GM18520 (cell line): ENCODE data around the gene RBM28.

ENCODE experiments used
- ATAC-seq: cut with Tn5 transposase; IDR thresholded peaks from one replicate; pipeline ENCODE4 v1.9.1; 2021; ENCODE audit not compliant: unreplicated experiment

RBM28 gene

DNA sequence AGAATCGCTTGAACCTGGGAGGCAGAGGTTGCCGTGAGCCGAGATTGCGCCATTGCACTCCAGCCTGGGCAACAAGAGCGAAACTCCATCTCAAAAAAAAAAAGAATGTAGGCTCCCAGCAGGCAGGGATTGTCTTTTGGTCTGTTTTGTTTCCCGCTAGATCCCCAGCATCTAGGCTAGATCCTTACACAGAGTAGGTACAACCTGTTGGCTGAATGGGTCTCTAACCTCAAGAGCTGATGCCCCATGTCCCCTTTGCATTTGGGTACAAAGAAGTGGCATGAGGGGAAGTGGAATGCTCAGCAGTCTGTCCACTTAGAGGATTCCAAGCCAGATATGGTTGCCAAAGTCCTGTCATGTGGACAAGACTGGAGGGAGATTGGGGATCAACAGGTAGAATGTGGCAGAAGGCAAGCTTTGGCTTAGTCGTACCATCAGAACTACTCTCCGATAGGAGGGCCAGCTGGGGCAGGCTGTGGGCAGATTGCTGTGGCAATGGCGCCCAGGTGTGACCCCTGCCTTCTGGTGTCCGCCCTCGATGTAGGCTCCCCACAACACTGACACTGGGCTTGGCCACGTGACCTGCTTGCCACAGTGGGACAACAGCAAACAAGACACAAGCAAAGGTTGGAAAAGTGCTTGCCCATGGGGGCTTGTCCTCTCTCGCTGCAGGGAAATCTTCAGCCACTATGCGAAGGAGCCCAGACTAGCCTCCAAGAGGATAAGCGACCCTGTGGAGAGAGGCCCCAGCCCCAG is 81.3 kb downstream of the RBM28 start:
- ATAC-seq, result no peak

DNA sequence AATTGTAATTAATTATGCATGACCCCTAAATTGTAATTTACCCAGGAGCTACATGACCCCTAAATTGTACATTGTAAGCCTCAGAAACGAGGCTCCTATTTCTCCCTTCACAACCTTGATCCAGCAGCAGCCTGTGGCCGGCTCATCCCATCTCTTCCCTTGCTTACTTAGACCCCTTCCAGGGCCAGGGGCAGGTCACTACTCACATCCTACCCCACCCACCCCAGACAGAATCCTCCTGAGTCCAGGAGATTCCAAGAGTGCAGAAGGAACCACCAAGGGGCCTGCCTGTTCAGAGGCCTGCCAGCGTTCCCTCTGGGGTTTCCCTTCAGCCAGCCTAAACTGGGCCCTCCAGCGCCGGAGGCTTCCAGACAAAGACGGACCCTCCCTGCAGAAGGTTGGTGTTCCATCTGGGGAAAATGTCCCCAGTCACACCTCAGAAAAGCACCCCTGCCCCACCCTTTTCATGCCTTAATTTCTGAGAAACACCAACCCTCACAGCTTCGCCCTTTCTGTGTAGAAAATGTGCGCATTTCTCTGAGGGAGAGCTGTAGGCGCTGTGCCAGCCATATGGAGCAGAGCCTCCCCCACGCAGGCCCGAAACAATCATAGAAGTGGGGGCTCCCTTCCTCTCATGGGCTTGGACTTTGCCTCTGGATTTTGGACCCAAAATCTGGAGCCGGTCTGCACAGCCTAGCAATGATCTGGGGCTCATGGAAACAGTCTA is 83.5 kb downstream of the RBM28 start:
- ATAC-seq, result no peak

DNA sequence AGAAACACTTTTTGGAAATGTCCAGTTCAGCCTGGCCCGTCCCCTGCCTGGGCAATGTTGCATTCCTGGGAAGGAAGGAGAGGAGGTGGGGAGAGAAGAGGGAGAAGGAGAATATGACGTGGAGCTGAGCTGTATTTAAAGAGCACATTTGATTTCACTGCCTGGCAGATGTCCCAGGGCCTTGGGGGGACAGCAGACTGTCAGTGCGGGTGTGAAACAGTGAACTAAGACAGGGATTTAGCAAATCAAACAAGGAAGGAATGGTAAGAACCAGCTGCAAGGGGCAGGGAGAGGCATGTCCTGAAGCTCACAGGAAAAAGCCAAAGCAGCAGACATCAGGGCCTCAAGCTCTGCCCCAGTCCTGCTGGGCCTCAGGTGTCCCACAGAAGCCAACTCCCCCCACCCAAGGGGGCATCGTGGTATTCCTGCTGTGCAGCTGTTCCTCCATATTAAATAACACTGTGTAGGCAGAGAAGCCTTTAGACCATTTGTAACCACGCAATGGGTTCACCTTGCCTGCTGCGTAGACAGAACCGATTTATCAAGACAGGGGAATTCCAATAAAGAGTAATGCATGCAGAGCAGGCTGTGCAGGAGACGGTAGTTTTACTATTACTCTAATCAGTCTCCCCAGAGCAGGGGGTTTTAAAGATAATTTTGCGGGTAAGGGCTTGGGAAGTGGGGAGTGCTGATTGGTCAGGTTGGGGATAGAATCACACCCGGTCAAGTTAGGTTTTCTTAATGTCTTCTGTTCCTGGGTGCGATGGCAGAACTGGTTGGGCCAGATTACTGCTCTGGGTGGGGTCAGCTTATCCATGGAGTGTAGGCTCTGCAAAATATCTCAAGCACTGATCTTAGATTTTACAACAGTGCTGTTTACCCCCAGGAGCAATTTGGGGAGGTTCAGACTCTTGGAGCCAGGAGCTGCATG is 84.3 kb downstream of the RBM28 start:
- no peak for ATAC-seq

DNA sequence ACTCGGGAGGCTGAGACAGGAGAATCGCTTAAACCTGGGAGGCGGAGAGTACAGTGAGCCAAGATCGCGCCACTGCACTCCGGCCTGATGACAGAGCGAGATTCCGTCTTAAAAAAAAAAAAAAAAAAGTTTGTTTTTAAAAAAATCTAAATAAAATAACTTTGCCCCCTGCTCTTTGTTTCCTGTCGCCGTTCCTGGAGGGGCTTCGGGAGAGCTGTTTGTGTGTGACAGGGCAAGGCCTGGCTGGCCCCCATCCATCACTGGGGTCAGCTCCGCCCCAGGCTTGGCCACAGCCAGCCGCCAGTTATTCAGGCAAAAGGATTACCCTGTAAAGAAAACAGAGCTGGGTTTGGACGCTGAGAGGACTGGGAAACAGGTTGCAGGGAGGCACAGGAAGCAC is 86.2 kb downstream of the RBM28 start:
- no peak for ATAC-seq

DNA sequence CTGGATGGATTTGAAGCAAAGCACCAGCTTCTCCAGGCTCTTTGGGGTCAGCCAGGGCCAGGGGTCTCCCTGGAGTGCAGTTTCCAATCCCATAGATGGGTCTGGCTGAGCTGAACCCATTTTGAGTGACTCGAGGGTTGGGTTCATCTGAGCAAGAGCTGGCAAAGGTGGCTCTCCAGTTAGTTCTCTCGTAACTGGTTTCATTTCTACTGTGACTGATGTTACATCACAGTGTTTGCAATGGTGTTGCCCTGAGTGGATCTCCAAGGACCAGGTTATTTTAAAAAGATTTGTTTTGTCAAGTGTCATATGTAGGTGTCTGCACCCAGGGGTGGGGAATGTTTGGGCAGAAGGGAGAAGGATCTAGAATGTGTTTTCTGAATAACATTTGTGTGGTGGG is 88.4 kb downstream of the RBM28 start:
- no peak for ATAC-seq

DNA sequence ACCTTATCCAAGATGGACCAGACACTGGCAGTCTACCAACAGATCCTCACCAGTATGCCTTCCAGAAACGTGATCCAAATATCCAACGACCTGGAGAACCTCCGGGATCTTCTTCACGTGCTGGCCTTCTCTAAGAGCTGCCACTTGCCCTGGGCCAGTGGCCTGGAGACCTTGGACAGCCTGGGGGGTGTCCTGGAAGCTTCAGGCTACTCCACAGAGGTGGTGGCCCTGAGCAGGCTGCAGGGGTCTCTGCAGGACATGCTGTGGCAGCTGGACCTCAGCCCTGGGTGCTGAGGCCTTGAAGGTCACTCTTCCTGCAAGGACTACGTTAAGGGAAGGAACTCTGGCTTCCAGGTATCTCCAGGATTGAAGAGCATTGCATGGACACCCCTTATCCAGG is 89.2 kb downstream of the RBM28 start:
- ATAC-seq, result no peak

DNA sequence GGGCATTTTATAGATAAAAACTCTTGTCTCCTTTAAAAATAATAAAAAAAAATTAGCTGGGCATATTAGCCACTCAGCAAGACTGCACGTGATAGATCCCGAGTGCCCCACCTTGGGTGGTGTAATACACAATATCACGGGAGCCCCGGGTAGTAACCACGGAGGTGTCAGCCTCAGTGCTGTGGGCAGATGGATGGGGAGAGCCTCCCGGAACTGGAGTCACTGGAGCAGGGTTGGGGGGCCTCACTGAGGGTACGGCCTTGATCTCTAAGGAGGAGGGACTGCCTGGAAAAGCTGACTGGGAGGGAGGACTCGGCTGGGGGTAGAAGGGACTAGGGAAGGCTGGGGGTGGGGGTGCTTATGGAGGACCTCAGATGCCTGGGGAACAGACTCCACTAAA is 90.0 kb downstream of the RBM28 start:
- ATAC-seq, result no peak

DNA sequence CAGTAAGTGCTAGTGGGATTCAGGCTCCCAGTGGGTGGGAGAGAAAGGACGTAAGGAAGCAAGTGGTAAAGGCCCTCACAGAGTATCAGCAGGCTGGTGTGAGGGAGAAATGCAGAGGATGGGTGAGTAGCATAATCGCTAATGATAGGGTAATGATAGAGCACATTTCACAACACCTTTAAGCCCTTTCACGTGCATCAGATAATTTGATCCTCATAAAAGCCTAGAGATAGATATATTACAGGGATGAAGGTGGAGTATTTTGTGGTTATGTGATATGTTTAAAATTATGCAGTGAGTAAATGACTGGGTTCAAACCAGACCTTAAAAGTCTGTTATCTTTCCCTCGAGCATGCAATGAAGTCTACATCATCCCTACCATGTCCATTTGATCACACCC is 92.4 kb downstream of the RBM28 start:
- ATAC-seq, result no peak
